Posterior cingulate gyrus (tissue), 11 donors: ENCODE measurements around the gene AUTS2.
A peak's percentile ranks its signal among the peaks of the same experiment; 100 is the strongest.
"Not testable (repeated sequence)": the region's sequence is repeated elsewhere in the genome, so short reads cannot be mapped to it uniquely, and the experiment has no call there.

Source experiments
- DNase-seq, 10 donors: peaks; one replicate each; pipeline versions ENCODE4 v3.0.0 to v3.0.0-alpha.2; 2020 to 2021; ENCODE audit warnings: mixed read lengths in 3 of 10
- intact Hi-C: fragments of 100-400 bp; cut with DNase I; formaldehyde crosslinking; loops from one replicate; pipeline ENCODE4 v1.15.1; 2023

Gene AUTS2

GRCh38 chr7:70582927-70583895 lies 984.9 kb downstream of the AUTS2 start:
- DNase-seq, result no peak

GRCh38 chr7:70583965-70584883 lies 985.9 kb downstream of the AUTS2 start:
- intact Hi-C loops, result no loop called here
- DNase-seq, result no peak

More at GRCh38 chr7:70582927-70583895, 984.9 kb downstream of the AUTS2 start:
- intact Hi-C loops, result no loop called here

- intact Hi-C loops, result no loop called here
- DNase-seq, result no peak
Observed at GRCh38 chr7:70585071-70585470, 986.8 kb downstream of the AUTS2 start.

GRCh38 chr7:70586822-70587221 lies 988.5 kb downstream of the AUTS2 start:
- DNase-seq, result no peak
- intact Hi-C loops, result no loop called here

- no peak for DNase-seq
- intact Hi-C loops, result no loop called here
Observed at GRCh38 chr7:70587739-70588138, 989.5 kb downstream of the AUTS2 start.

- intact Hi-C loops, result no loop called here
- DNase-seq, result no peak
Observed at GRCh38 chr7:70588191-70588921, 990.1 kb downstream of the AUTS2 start.

- DNase-seq, result no peak
- intact Hi-C loops, result no loop called here
Observed at GRCh38 chr7:70589010-70589409, 990.7 kb downstream of the AUTS2 start.

- intact Hi-C loops, result no loop called here
- DNase-seq, result no peak
Observed at GRCh38 chr7:70589590-70589989, 991.3 kb downstream of the AUTS2 start.

- DNase-seq, result no peak
- intact Hi-C loops, result no loop called here
Observed at GRCh38 chr7:70590126-70590854, 992.0 kb downstream of the AUTS2 start.

GRCh38 chr7:70591643-70592042 lies 993.4 kb downstream of the AUTS2 start:
- no peak for DNase-seq
- intact Hi-C loops, result no loop called here

GRCh38 chr7:70592171-70592570 lies 993.9 kb downstream of the AUTS2 start:
- intact Hi-C loops, result no loop called here
- no peak for DNase-seq

- intact Hi-C loops, result no loop called here
- no peak for DNase-seq
Observed at GRCh38 chr7:70594170-70594569, 995.9 kb downstream of the AUTS2 start.

- intact Hi-C loops, DNase-seq: not testable (repeated sequence)
Observed at GRCh38 chr7:70594885-70595284, 996.6 kb downstream of the AUTS2 start.

- no peak for DNase-seq
- intact Hi-C loops, result no loop called here
Observed at GRCh38 chr7:70595370-70595754, 997.1 kb downstream of the AUTS2 start.

GRCh38 chr7:70595755-70596597 lies 997.7 kb downstream of the AUTS2 start:
- intact Hi-C loops, result no loop called here
- DNase-seq, result peak in 5 of 10 donors; percentile 14 to 82 (median 32)

- no peak for DNase-seq
- intact Hi-C loops, result no loop called here
Observed at GRCh38 chr7:70596598-70596913, 998.3 kb downstream of the AUTS2 start.

- intact Hi-C loops, result no loop called here
- no peak for DNase-seq
Observed at GRCh38 chr7:70597066-70597465, 998.8 kb downstream of the AUTS2 start.

GRCh38 chr7:70598976-70599375 lies 1000.7 kb downstream of the AUTS2 start:
- intact Hi-C loops, result no loop called here
- DNase-seq, result no peak
